SK-N-SH (cell line): ENCODE results near the gene BRME1. TPM values are rescaled to one million over a fixed set of nuclear protein-coding genes. Genes with fewer than 3 reads are reported as not detected.

Experiments
- CHD2 ChIP-seq: fragments of 150-350 bp; IDR thresholded peaks from 2 replicates; pipeline ENCODE4 v1.6.1; 2018; ENCODE audit warnings: low read length; ENCODE audit not compliant: partially characterized antibody
- ELF1 ChIP-seq: IDR thresholded peaks from 2 replicates; pipeline ENCODE4 v1.4.0; 2012
- EP300 ChIP-seq, 2 experiments: IDR thresholded peaks; 2 replicates each; pipeline versions ENCODE4 v1.4.0 to v1.6.1; 2012; ENCODE audit warnings: borderline replicate concordance in 1 of 2, low read depth in 1 of 2, low read length in 1 of 2
- EZH2phosphoT487 ChIP-seq: fragments of 200-600 bp; sonication (generic); IDR thresholded peaks from 2 replicates; pipeline ENCODE4 v1.6.1; 2017; ENCODE audit warnings: low read depth, mixed run types, mild to moderate bottlenecking, antibody characterized with exemption, moderate library complexity, borderline replicate concordance
- FOSL2 ChIP-seq: IDR thresholded peaks from 2 replicates; pipeline ENCODE4 v1.4.0; 2012; ENCODE audit warnings: low read depth, mild to moderate bottlenecking, moderate library complexity, borderline replicate concordance
- FOXJ3 ChIP-seq: sonication (generic); formaldehyde crosslinking; IDR thresholded peaks from 2 replicates; pipeline ENCODE4 v1.5.1; 2020; ENCODE audit warnings: mild to moderate bottlenecking, missing genetic modification reagents
- GATA2 ChIP-seq: sonication (generic); formaldehyde crosslinking; IDR thresholded peaks from 2 replicates; pipeline ENCODE4 v1.5.0; 2020; ENCODE audit warnings: mild to moderate bottlenecking, missing genetic modification reagents
- IRF3 ChIP-seq: fragments of 150-350 bp; IDR thresholded peaks from 2 replicates; pipeline ENCODE4 v1.6.1; 2016; ENCODE audit warnings: mild to moderate bottlenecking, low read depth, low read length
- JUND ChIP-seq: IDR thresholded peaks from 2 replicates; pipeline ENCODE4 v1.4.0; 2012
- MEF2A ChIP-seq: IDR thresholded peaks from 2 replicates; pipeline ENCODE4 v1.4.0; 2012; ENCODE audit warnings: low read depth, borderline replicate concordance
- NFIC ChIP-seq: IDR thresholded peaks from 2 replicates; pipeline ENCODE4 v1.4.0; 2012; ENCODE audit warnings: borderline replicate concordance
- NRF1 ChIP-seq: IDR thresholded peaks from 2 replicates; pipeline ENCODE4 v1.6.1; 2012; ENCODE audit warnings: low read depth, mild to moderate bottlenecking, low read length
- PBX3 ChIP-seq: IDR thresholded peaks from 2 replicates; pipeline ENCODE4; 2012
- RCOR1 ChIP-seq: fragments of 150-350 bp; IDR thresholded peaks from 2 replicates; pipeline ENCODE4 v1.6.1; 2017; ENCODE audit warnings: antibody characterized with exemption, low read length
- SMC3 ChIP-seq: IDR thresholded peaks from 2 replicates; pipeline ENCODE4 v1.6.1; 2012; ENCODE audit warnings: low read depth, low read length, improper control_type of control experiment
- TAF1 ChIP-seq: IDR thresholded peaks from 2 replicates; pipeline ENCODE4 v1.6.1; 2012; ENCODE audit warnings: low read depth, mild to moderate bottlenecking, low read length, moderate library complexity, borderline replicate concordance
- TCF12 ChIP-seq: IDR thresholded peaks from 2 replicates; pipeline ENCODE4 v1.4.0; 2012
- YY1 ChIP-seq: IDR thresholded peaks from 2 replicates; pipeline ENCODE4 v1.4.0; 2012; ENCODE audit warnings: low read depth, mild to moderate bottlenecking
- polyA plus RNA-seq, 3 experiments: library from polyadenylated mRNA; depleted of rRNA; stranded (reverse); fragments of >200 nt; gene quantifications; 2 replicates each; pipeline ENCODE4 v1.2.3, GENCODE V29; 2012
- TF ChIP-seq, protein P1 (sequence below): IDR thresholded peaks from 2 replicates; pipeline ENCODE4 v1.6.1; 2012; ENCODE audit warnings: mild to moderate bottlenecking, low read depth, low read length, moderate library complexity
- TF ChIP-seq, protein P2 (sequence below): IDR thresholded peaks from 2 replicates; pipeline ENCODE4 v1.4.0; 2012; ENCODE audit warnings: low read depth
- TF ChIP-seq, protein P3 (sequence below): fragments of 150-350 bp; IDR thresholded peaks from 2 replicates; pipeline ENCODE4 v1.6.1; 2017; ENCODE audit warnings: antibody characterized with exemption, low read length, low read depth, borderline replicate concordance

The BRME1 gene
- polyA plus RNA-seq, 1 of the 3 experiments (the other 2 are of a cell fraction), result 1.5 TPM

GRCh38 chr19:13846557-13847406, 59.1 kb downstream of the BRME1 start (continued):
- TF ChIP-seq RCOR1, result no peak; the same call in 1 of the 2 replicates
- TF ChIP-seq JUND, result peak; percentile 83
- TF ChIP-seq GATA2 (CRISPR knock-in tag), result no peak
- TF ChIP-seq ELF1, result no peak
- TF ChIP-seq YY1, result 0 out of 2 replicates have a peak, but pooled peaks have one; percentile 0
- no peak for TF ChIP-seq TAF1
- peak; percentile 67 for TF ChIP-seq PBX3
- peak; percentile 27 for TF ChIP-seq CHD2
- TF ChIP-seq MEF2A, result no peak
- no peak for TF ChIP-seq SMC3
- TF ChIP-seq TCF12, result peak; percentile 44
- no peak for TF ChIP-seq FOXJ3 (CRISPR knock-in tag)
- TF ChIP-seq NFIC, result peak; percentile 95
- TF ChIP-seq FOSL2, result peak; percentile 86
- TF ChIP-seq, protein P1, sequence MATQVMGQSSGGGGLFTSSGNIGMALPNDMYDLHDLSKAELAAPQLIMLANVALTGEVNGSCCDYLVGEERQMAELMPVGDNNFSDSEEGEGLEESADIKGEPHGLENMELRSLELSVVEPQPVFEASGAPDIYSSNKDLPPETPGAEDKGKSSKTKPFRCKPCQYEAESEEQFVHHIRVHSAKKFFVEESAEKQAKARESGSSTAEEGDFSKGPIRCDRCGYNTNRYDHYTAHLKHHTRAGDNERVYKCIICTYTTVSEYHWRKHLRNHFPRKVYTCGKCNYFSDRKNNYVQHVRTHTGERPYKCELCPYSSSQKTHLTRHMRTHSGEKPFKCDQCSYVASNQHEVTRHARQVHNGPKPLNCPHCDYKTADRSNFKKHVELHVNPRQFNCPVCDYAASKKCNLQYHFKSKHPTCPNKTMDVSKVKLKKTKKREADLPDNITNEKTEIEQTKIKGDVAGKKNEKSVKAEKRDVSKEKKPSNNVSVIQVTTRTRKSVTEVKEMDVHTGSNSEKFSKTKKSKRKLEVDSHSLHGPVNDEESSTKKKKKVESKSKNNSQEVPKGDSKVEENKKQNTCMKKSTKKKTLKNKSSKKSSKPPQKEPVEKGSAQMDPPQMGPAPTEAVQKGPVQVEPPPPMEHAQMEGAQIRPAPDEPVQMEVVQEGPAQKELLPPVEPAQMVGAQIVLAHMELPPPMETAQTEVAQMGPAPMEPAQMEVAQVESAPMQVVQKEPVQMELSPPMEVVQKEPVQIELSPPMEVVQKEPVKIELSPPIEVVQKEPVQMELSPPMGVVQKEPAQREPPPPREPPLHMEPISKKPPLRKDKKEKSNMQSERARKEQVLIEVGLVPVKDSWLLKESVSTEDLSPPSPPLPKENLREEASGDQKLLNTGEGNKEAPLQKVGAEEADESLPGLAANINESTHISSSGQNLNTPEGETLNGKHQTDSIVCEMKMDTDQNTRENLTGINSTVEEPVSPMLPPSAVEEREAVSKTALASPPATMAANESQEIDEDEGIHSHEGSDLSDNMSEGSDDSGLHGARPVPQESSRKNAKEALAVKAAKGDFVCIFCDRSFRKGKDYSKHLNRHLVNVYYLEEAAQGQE, result no peak
- peak; percentile 23 to 55; a peak in 2 of 4 replicates for TF ChIP-seq EP300 (IDR thresholded peaks at IDR 0.05; ENCODE audit: borderline replicate concordance in 1 of 2, low read depth in 1 of 2, low read length in 1 of 2)
- no peak for TF ChIP-seq NRF1
- TF ChIP-seq, protein P2, sequence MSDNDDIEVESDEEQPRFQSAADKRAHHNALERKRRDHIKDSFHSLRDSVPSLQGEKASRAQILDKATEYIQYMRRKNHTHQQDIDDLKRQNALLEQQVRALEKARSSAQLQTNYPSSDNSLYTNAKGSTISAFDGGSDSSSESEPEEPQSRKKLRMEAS, result no peak
- TF ChIP-seq, protein P3, sequence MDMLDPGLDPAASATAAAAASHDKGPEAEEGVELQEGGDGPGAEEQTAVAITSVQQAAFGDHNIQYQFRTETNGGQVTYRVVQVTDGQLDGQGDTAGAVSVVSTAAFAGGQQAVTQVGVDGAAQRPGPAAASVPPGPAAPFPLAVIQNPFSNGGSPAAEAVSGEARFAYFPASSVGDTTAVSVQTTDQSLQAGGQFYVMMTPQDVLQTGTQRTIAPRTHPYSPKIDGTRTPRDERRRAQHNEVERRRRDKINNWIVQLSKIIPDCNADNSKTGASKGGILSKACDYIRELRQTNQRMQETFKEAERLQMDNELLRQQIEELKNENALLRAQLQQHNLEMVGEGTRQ, result no peak
- TF ChIP-seq EZH2phosphoT487, result no peak
- no peak for TF ChIP-seq IRF3
- TF ChIP-seq, all 33 proteins: peak for 14
